HEK293T (cell line): ENCODE measurements around the gene PLSCR3.

ENCODE experiments used
- CTCF ChIA-PET: fragments of 350-600 bp; formaldehyde crosslinking; extraction: SDS; loops from one replicate; lab custom pipeline; 2021; ENCODE audit warnings: antibody characterized with exemption, inconsistent platforms; lab: Yijun Ruan, JAX
- POLR2A ChIA-PET: fragments of 350-600 bp; formaldehyde crosslinking; extraction: SDS; loops from one replicate; lab custom pipeline; 2020; ENCODE audit warnings: antibody characterized with exemption, inconsistent platforms; lab: Yijun Ruan, JAX
- DNase-seq: peaks from one replicate; pipeline ENCODE4 v3.0.0; 2012; ENCODE audit warnings: mixed read lengths; ENCODE audit errors: extremely low spot score
- ARNT ChIP-seq: fragments of 450-650 bp; IDR thresholded peaks from 2 replicates; pipeline ENCODE4 v1.6.1; 2017; ENCODE audit warnings: mild to moderate bottlenecking
- BHLHE40 ChIP-seq: fragments of 450-650 bp; IDR thresholded peaks from 2 replicates; pipeline ENCODE4 v1.6.1; 2016; ENCODE audit warnings: mild to moderate bottlenecking, moderate library complexity, borderline replicate concordance
- CTBP1 ChIP-seq: fragments of 450-650 bp; IDR thresholded peaks from 2 replicates; pipeline ENCODE4 v1.6.1; 2016; ENCODE audit warnings: borderline replicate concordance
- ELF4 ChIP-seq: fragments of 450-650 bp; IDR thresholded peaks from 2 replicates; pipeline ENCODE4 v1.6.1; 2017; ENCODE audit warnings: antibody characterized with exemption
- FOXA1 ChIP-seq: fragments of 450-650 bp; IDR thresholded peaks from 2 replicates; pipeline ENCODE4 v1.6.1; 2016; ENCODE audit warnings: mild to moderate bottlenecking
- FOXK2 ChIP-seq: fragments of 450-650 bp; IDR thresholded peaks from 2 replicates; pipeline ENCODE4 v1.6.1; 2016; ENCODE audit warnings: mild to moderate bottlenecking
- FOXM1 ChIP-seq: fragments of 450-650 bp; IDR thresholded peaks from 2 replicates; pipeline ENCODE4 v1.6.1; 2017; ENCODE audit warnings: mild to moderate bottlenecking, borderline replicate concordance
- HDGF ChIP-seq: fragments of 450-650 bp; IDR thresholded peaks from 2 replicates; pipeline ENCODE4 v1.6.1; 2017; ENCODE audit warnings: antibody characterized with exemption, borderline replicate concordance
- L3MBTL2 ChIP-seq: fragments of 450-650 bp; conservative IDR thresholded peaks from 2 replicates; pipeline ENCODE4 v1.6.1; 2016; ENCODE audit warnings: mild to moderate bottlenecking
- LEF1 ChIP-seq: fragments of 450-650 bp; IDR thresholded peaks from 2 replicates; pipeline ENCODE4 v1.6.1; 2017; ENCODE audit warnings: mild to moderate bottlenecking, borderline replicate concordance
- NFRKB ChIP-seq: fragments of 450-650 bp; IDR thresholded peaks from 2 replicates; pipeline ENCODE4 v1.6.1; 2016; ENCODE audit warnings: mild to moderate bottlenecking, moderate library complexity
- PKNOX1 ChIP-seq: fragments of 450-650 bp; IDR thresholded peaks from 2 replicates; pipeline ENCODE4 v1.6.1; 2016
- SP1 ChIP-seq: fragments of 450-650 bp; IDR thresholded peaks from 2 replicates; pipeline ENCODE4 v1.6.1; 2017
- SUZ12 ChIP-seq: fragments of 450-650 bp; IDR thresholded peaks from 2 replicates; pipeline ENCODE4 v1.6.1; 2016; ENCODE audit warnings: mild to moderate bottlenecking
- TARDBP ChIP-seq: fragments of 450-650 bp; IDR thresholded peaks from 2 replicates; pipeline ENCODE4 v1.6.1; 2016
- ZNF384 ChIP-seq: fragments of 450-650 bp; IDR thresholded peaks from 2 replicates; pipeline ENCODE4 v1.6.1; 2016

The PLSCR3 gene

GRCh38 chr17:7384489-7385081, 9.7 kb downstream of the PLSCR3 start:
- no peak for DNase-seq
- ChIA-PET CTCF (no interaction called here), POLR2A (interaction anchor here (1.2 kb wide), 1 partner anchor 20 kb away, joined by 3 read pairs; the partner anchor contains the start of gene TMEM256)
- TF ChIP-seq PKNOX1 = no peak

- ChIA-PET CTCF (no interaction called here), POLR2A (no interaction called here)
- DNase-seq = no peak
- TF ChIP-seq PKNOX1 (no peak), SP1 (no peak), FOXA1 (no peak), LEF1 (no peak), FOXM1 (no peak), TARDBP (no peak), HDGF (no peak), ZNF384 (no peak), BHLHE40 (no peak), SUZ12 (no peak), L3MBTL2 (no peak), ARNT (no peak)
Measured at GRCh38 chr17:7383742-7384488, 10.4 kb downstream of the PLSCR3 start.

- DNase-seq = no peak
- ChIA-PET CTCF (no interaction called here), POLR2A (no interaction called here)
- TF ChIP-seq ELF4 (no peak), SP1 (no peak), L3MBTL2 (no peak), TARDBP (no peak), ARNT (no peak), FOXA1 (no peak), CTBP1 (no peak), HDGF (no peak), FOXK2 (no peak), BHLHE40 (no peak), SUZ12 (no peak), PKNOX1 (no peak), NFRKB (no peak), ZNF384 (no peak), LEF1 (no peak), FOXM1 (no peak)
Measured at GRCh38 chr17:7383371-7383741, 11.0 kb downstream of the PLSCR3 start.

- no peak for DNase-seq
- CTCF ChIA-PET = no interaction called here
- no peak for TF ChIP-seq NFRKB
- no peak for TF ChIP-seq LEF1
- TF ChIP-seq SP1 = no peak
- no peak for TF ChIP-seq L3MBTL2
- no peak for TF ChIP-seq SUZ12
- no peak for TF ChIP-seq FOXK2
- TF ChIP-seq ELF4 = no peak
- no peak for TF ChIP-seq ARNT
- TF ChIP-seq PKNOX1 = no peak
- no peak for TF ChIP-seq ZNF384
- TF ChIP-seq CTBP1 = no peak
- no peak for TF ChIP-seq BHLHE40
- no peak for TF ChIP-seq FOXM1
- no peak for TF ChIP-seq FOXA1
- POLR2A ChIA-PET = no interaction called here
Measured at GRCh38 chr17:7382901-7383300, 11.4 kb downstream of the PLSCR3 start.

GRCh38 chr17:7380855-7381683, 13.3 kb downstream of the PLSCR3 start, which contains the start of gene TNK1:
Gene TNK1, plus strand, starts transcription at chr17:7381089. Its CDS starts 1,838 bp downstream, at chr17:7382927.
- no peak for TF ChIP-seq HDGF
- TF ChIP-seq TARDBP = no peak
- TF ChIP-seq FOXA1 = no peak
- no peak for TF ChIP-seq LEF1
- TF ChIP-seq FOXK2 = no peak
- TF ChIP-seq ELF4 = no peak
- CTCF ChIA-PET = no interaction called here
- DNase-seq = no peak

More at GRCh38 chr17:7380855-7381683, 13.3 kb downstream of the PLSCR3 start, which contains the start of gene TNK1:
- POLR2A ChIA-PET = interaction anchor here (1.1 kb wide), 1 partner anchor 10 kb away, joined by 3 read pairs; no protein-coding TSS in a partner anchor
